Myometrial cell (primary cell): Measurements from ENCODE around the gene BRAP. TPM values are rescaled to one million over a fixed set of nuclear protein-coding genes. Genes with fewer than 3 reads are reported as not detected.

ENCODE experiments used
- total RNA-seq: library from RNA; depleted of rRNA; stranded (reverse); fragments of >200 nt; gene quantifications from 2 replicates; pipeline ENCODE4 v1.2.3, GENCODE V29; 2015

Gene BRAP
- total RNA-seq, result 10.1 and 11.5 TPM in 2 replicates

GRCh38 chr12:111685811-111686573 lies at the start of gene BRAP, which contains the start of gene ACAD10:
Gene BRAP (minus strand): TSS chr12:111685956. CDS start chr12:111685792, 164 bp downstream.
Gene ACAD10 (plus strand): TSS chr12:111686053. CDS start chr12:111692710, 6,657 bp downstream.

GRCh38 chr12:111598637-111599452 lies 86.9 kb downstream of the BRAP start, which contains the start of gene ATXN2:
Gene ATXN2 (minus strand): TSS chr12:111599315. CDS start chr12:111599034, 281 bp downstream.

Other genes with a start within 250 kb of the BRAP start
- gene ATXN2, start 86.6 kb downstream of the BRAP start, total RNA-seq, result 26.9 and 27.7 TPM in 2 replicates
- gene ACAD10, start 97 bp upstream of the BRAP start, total RNA-seq, result 16.1 and 20.8 TPM in 2 replicates
- gene ALDH2, start 81.0 kb upstream of the BRAP start, total RNA-seq, result 27.8 and 41.8 TPM in 2 replicates
- 29.4 and 46.4 TPM in 2 replicates for gene MAPKAPK5, start 156.3 kb upstream of the BRAP start, total RNA-seq